Ammon's horn (tissue), 1 donor: ENCODE data around the gene SRRM4.
A peak's percentile ranks its signal among the peaks of the same experiment; 100 is the strongest.

Experiments used
- DNase-seq: peaks from one replicate; pipeline ENCODE4 v3.0.0-alpha.2; 2016; ENCODE audit warnings: low spot score

The SRRM4 gene

GRCh38 chr12:119118625-119119024 lies 137.3 kb downstream of the SRRM4 start:
- DNase-seq = no peak

- no peak for DNase-seq
Observed at GRCh38 chr12:119122047-119122446, 140.7 kb downstream of the SRRM4 start.

GRCh38 chr12:119122751-119123150 lies 141.4 kb downstream of the SRRM4 start:
- DNase-seq = no peak

- no peak for DNase-seq
Observed at GRCh38 chr12:119128527-119128926, 147.2 kb downstream of the SRRM4 start.

GRCh38 chr12:119129827-119130434 lies 148.6 kb downstream of the SRRM4 start:
- no peak for DNase-seq

- no peak for DNase-seq
Observed at GRCh38 chr12:119130523-119130922, 149.2 kb downstream of the SRRM4 start.

GRCh38 chr12:119134284-119135072 lies 153.1 kb downstream of the SRRM4 start:
- no peak for DNase-seq

- no peak for DNase-seq
Observed at GRCh38 chr12:119136811-119137410, 155.6 kb downstream of the SRRM4 start.

- DNase-seq = no peak
Observed at GRCh38 chr12:119139448-119139847, 158.1 kb downstream of the SRRM4 start.

- no peak for DNase-seq
Observed at GRCh38 chr12:119145367-119145766, 164.0 kb downstream of the SRRM4 start.

- DNase-seq = peak; percentile 11
Observed at GRCh38 chr12:119147847-119148448, 166.6 kb downstream of the SRRM4 start.

GRCh38 chr12:119149270-119149669 lies 167.9 kb downstream of the SRRM4 start:
- DNase-seq = no peak

GRCh38 chr12:119151445-119152026 lies 170.2 kb downstream of the SRRM4 start:
- DNase-seq = no peak

GRCh38 chr12:119153477-119154434 lies 172.4 kb downstream of the SRRM4 start:
- DNase-seq = peak; percentile 46

- no peak for DNase-seq
Observed at GRCh38 chr12:119154435-119154818, 173.1 kb downstream of the SRRM4 start.

- DNase-seq = no peak
Observed at GRCh38 chr12:119156401-119157044, 175.2 kb downstream of the SRRM4 start.

- DNase-seq = no peak
Observed at GRCh38 chr12:119157528-119157927, 176.2 kb downstream of the SRRM4 start.

GRCh38 chr12:119157978-119158377 lies 176.6 kb downstream of the SRRM4 start:
- no peak for DNase-seq

- no peak for DNase-seq
Observed at GRCh38 chr12:119158402-119158801, 177.1 kb downstream of the SRRM4 start.

GRCh38 chr12:119159844-119160243 lies 178.5 kb downstream of the SRRM4 start:
- DNase-seq = no peak

- DNase-seq = no peak
Observed at GRCh38 chr12:119167902-119168301, 186.6 kb downstream of the SRRM4 start.
